ENCODE measurements around the gene MAGI3.

The MAGI3 gene

DNA sequence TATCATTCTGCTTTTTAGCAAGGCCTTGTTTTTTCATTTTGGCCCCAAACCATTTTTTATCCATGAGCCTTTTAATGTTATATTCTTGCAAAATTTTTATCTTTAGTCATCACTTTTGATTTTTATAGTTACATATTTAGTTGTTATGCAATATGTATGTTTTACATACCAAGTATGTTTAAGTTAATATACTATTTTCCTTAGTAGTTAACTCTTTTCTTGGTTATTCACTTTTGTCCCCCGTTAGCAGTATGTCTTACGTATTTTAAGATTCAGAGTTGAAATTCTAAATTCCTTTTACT is 44.5 kb downstream of the MAGI3 start:
- H3K79me1 ChIP-seq (ENCODE audit: low read depth, low read length): no peaks in the 10 kb centered on the region
- H3K36me3 ChIP-seq (replicated peaks in 1 of 2; ENCODE audit: control insufficient read depth in 2 of 2, insufficient read depth in 2 of 2, low read length in 2 of 2): no peaks in the 10 kb centered on the region
- no peak overlapping the region for H3K9ac ChIP-seq (ENCODE audit: low read depth, low read length, poor library complexity)
- no peak overlapping the region for H3K14ac ChIP-seq (ENCODE audit: low read length)
- no peak overlapping the region for H3K4me2 ChIP-seq (ENCODE audit: insufficient read depth, low read length, poor library complexity, severe bottlenecking)
- no peak overlapping the region for H3K23ac ChIP-seq (ENCODE audit: low read depth, low read length, poor library complexity)
- H3K9me3 ChIP-seq (replicated peaks in 1 of 2; ENCODE audit: control insufficient read depth in 2 of 2, insufficient read depth in 1 of 2, low read depth in 1 of 2, low read length in 2 of 2): no peaks in the 10 kb centered on the region
- H3K4me1 ChIP-seq (ENCODE audit: control insufficient read depth in 2 of 2, insufficient read depth in 1 of 2, low read depth in 1 of 2, low read length in 2 of 2): no peaks in the 10 kb centered on the region
- no peak overlapping the region for H2BK5ac ChIP-seq (ENCODE audit: low read length)
- no peak overlapping the region for H4K91ac ChIP-seq (ENCODE audit: low read depth, low read length, poor library complexity)
- no peak overlapping the region for H2AK5ac ChIP-seq (ENCODE audit: low read depth, low read length)
- no peak overlapping the region for H3K27ac ChIP-seq (replicated peaks; ENCODE audit: low read length)
- no peak overlapping the region for H3K18ac ChIP-seq (ENCODE audit: low read length)
- H3K27me3 ChIP-seq (ENCODE audit: control insufficient read depth in 3 of 3, insufficient read depth in 3 of 3, low read depth in 1 of 3, low read length in 3 of 3): no peaks in the 10 kb centered on the region
- H2AFZ ChIP-seq (ENCODE audit: low read length): no peak overlapping the region
- no peak overlapping the region for H4K8ac ChIP-seq (ENCODE audit: low read depth, low read length)
- no peak overlapping the region for H2BK120ac ChIP-seq (ENCODE audit: low read depth, low read length)
- no peak overlapping the region for H2BK15ac ChIP-seq (ENCODE audit: low read length)
- H3K4me3 ChIP-seq (ENCODE audit: low read length in 2 of 2): no peak overlapping the region
- no peak for DNase-seq (ENCODE audit: low spot score)
- no peak overlapping the region for H3K4ac ChIP-seq (ENCODE audit: low read length)
- no CpG with 5 or more reads among the region's 2 CpGs for WGBS, 2 donors (ENCODE audit: extremely low coverage in 2 of 2, insufficient read length in 2 of 2, insufficient replicate concordance in 1 of 2)
- H2BK12ac ChIP-seq (ENCODE audit: low read length): no peak overlapping the region

DNA sequence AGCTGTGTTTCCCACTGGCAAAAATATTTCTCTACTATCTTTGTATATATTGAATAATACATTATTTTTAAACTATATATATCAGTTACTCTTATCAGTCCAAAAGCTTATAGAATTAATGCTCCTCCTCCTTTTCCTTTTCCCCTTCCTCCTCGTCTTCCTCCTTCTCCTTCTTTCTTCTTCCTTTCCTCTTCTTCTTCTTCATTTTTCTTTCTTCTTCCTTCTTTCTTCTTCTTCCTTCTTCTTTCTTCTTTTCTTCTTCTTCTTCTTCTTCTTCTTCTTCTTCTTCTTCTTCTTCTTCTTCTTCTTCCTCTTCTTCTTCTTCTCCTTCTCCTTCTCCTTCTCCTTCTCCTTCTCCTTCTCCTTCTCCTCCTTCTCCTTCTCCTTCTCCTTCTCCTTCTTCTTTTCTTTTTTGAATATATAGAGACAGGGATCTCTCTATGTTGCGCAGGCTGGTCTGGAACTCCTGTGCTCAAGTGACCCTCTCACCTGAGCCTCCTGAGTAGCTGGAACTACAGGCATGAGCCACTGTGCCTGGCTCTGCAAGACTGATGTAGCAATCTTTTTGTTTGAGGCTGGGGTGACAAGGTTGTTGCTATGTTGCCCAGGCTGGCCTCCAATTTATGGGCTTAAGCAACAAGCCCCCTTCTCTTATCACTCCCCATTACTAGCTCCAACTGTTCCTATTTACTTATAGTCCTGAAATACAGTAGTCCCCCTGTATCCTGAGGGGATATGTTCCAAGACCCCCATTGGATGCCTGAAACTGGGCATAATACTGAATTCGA is 47.4 kb downstream of the MAGI3 start:
- Histone ChIP-seq H2BK5ac (ENCODE audit: low read length) (no peak overlapping the region), H3K27ac (replicated peaks; ENCODE audit: low read length) (no peak overlapping the region), H3K9me3 (replicated peaks in 1 of 2; ENCODE audit: control insufficient read depth in 2 of 2, insufficient read depth in 1 of 2, low read depth in 1 of 2, low read length in 2 of 2) (no peaks in the 10 kb centered on the region), H3K4me1 (ENCODE audit: control insufficient read depth in 2 of 2, insufficient read depth in 1 of 2, low read depth in 1 of 2, low read length in 2 of 2) (peaks cover 0 to 3% of the 10 kb centered on the region in 2 donors), H2AFZ (ENCODE audit: low read length) (no peak overlapping the region), H4K8ac (ENCODE audit: low read depth, low read length) (no peak overlapping the region), H3K4me2 (ENCODE audit: insufficient read depth, low read length, poor library complexity, severe bottlenecking) (no peak overlapping the region), H3K27me3 (ENCODE audit: control insufficient read depth in 3 of 3, insufficient read depth in 3 of 3, low read depth in 1 of 3, low read length in 3 of 3) (no peaks in the 10 kb centered on the region), H2AK5ac (ENCODE audit: low read depth, low read length) (no peak overlapping the region), H2BK12ac (ENCODE audit: low read length) (no peak overlapping the region), H3K9ac (ENCODE audit: low read depth, low read length, poor library complexity) (no peak overlapping the region), H3K79me1 (ENCODE audit: low read depth, low read length) (no peaks in the 10 kb centered on the region), H2BK120ac (ENCODE audit: low read depth, low read length) (no peak overlapping the region), H3K4ac (ENCODE audit: low read length) (no peak overlapping the region), H4K91ac (ENCODE audit: low read depth, low read length, poor library complexity) (no peak overlapping the region), H3K18ac (ENCODE audit: low read length) (no peak overlapping the region), H2BK15ac (ENCODE audit: low read length) (no peak overlapping the region), H3K23ac (ENCODE audit: low read depth, low read length, poor library complexity) (no peak overlapping the region), H3K36me3 (replicated peaks in 1 of 2; ENCODE audit: control insufficient read depth in 2 of 2, insufficient read depth in 2 of 2, low read length in 2 of 2) (peaks cover 0 to 1% of the 10 kb centered on the region in 2 donors), H3K4me3 (ENCODE audit: low read length in 2 of 2) (no peak overlapping the region), H3K14ac (ENCODE audit: low read length) (no peak overlapping the region)
- no peak for DNase-seq (ENCODE audit: low spot score)
- no CpG with 5 or more reads among the region's 3 CpGs for WGBS, 2 donors (ENCODE audit: extremely low coverage in 2 of 2, insufficient read length in 2 of 2, insufficient replicate concordance in 1 of 2)

DNA sequence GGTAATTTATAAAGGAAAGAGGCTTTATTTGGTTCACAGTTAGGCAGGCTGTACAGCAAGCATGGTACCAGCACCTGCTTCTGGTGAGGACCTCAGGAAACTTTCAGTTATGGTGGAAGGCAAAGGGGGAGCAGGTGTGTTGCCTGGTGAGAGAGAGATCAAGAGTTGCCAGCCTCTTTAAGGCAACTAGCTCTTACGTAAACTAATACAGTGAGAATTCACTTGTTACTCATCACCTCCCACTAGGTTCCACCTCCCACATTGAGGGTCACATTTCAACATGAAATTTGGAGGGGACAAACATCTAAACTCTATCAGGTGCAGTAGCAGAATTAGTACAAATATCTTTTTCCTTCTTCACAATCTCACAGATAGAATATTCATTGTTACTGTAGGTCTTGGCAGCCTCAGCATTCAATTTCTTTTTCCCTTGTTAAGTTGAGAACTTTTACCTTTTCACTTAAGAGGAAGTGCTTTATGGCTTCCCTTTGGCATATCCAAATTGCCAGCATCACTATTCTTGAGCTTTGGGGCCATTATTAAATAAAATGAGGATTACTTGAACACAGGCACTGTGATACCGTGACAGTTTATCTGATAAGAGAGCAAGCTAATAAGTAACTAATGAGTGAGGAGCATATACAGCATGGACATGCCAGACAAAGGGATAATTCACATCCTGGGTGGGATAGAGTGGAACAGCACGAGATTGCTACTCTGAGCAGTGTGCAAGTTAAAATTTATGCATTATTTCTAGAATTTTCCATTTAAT is 48.4 kb downstream of the MAGI3 start:
- H3K79me1 ChIP-seq (ENCODE audit: low read depth, low read length): no peaks in the 10 kb centered on the region
- H2BK12ac ChIP-seq (ENCODE audit: low read length): no peak overlapping the region
- no peak overlapping the region for H2AFZ ChIP-seq (ENCODE audit: low read length)
- no peak overlapping the region for H3K4me2 ChIP-seq (ENCODE audit: insufficient read depth, low read length, poor library complexity, severe bottlenecking)
- H4K91ac ChIP-seq (ENCODE audit: low read depth, low read length, poor library complexity): no peak overlapping the region
- no peak overlapping the region for H2BK5ac ChIP-seq (ENCODE audit: low read length)
- no peak overlapping the region for H3K27ac ChIP-seq (replicated peaks; ENCODE audit: low read length)
- no peak overlapping the region for H2BK15ac ChIP-seq (ENCODE audit: low read length)
- peaks cover 0 to 1% of the 10 kb centered on the region in 2 donors for H3K36me3 ChIP-seq (replicated peaks in 1 of 2; ENCODE audit: control insufficient read depth in 2 of 2, insufficient read depth in 2 of 2, low read length in 2 of 2)
- H3K4me3 ChIP-seq (ENCODE audit: low read length in 2 of 2): no peak overlapping the region
- no peak overlapping the region for H3K23ac ChIP-seq (ENCODE audit: low read depth, low read length, poor library complexity)
- H3K9ac ChIP-seq (ENCODE audit: low read depth, low read length, poor library complexity): no peak overlapping the region
- H3K9me3 ChIP-seq (replicated peaks in 1 of 2; ENCODE audit: control insufficient read depth in 2 of 2, insufficient read depth in 1 of 2, low read depth in 1 of 2, low read length in 2 of 2): no peaks in the 10 kb centered on the region
- H3K18ac ChIP-seq (ENCODE audit: low read length): peak overlapping the region; percentile 33
- H3K4me1 ChIP-seq (ENCODE audit: control insufficient read depth in 2 of 2, insufficient read depth in 1 of 2, low read depth in 1 of 2, low read length in 2 of 2): peaks cover 0 to 3% of the 10 kb centered on the region in 2 donors
- no peak overlapping the region for H4K8ac ChIP-seq (ENCODE audit: low read depth, low read length)
- no peaks in the 10 kb centered on the region for H3K27me3 ChIP-seq (ENCODE audit: control insufficient read depth in 3 of 3, insufficient read depth in 3 of 3, low read depth in 1 of 3, low read length in 3 of 3)
- H3K4ac ChIP-seq (ENCODE audit: low read length): no peak overlapping the region
- no peak overlapping the region for H3K14ac ChIP-seq (ENCODE audit: low read length)
- H2BK120ac ChIP-seq (ENCODE audit: low read depth, low read length): no peak overlapping the region
- no peak overlapping the region for H2AK5ac ChIP-seq (ENCODE audit: low read depth, low read length)
- no peak for DNase-seq (ENCODE audit: low spot score)
- no CpG with 5 or more reads among the region's 3 CpGs for WGBS, 2 donors (ENCODE audit: extremely low coverage in 2 of 2, insufficient read length in 2 of 2, insufficient replicate concordance in 1 of 2)

DNA sequence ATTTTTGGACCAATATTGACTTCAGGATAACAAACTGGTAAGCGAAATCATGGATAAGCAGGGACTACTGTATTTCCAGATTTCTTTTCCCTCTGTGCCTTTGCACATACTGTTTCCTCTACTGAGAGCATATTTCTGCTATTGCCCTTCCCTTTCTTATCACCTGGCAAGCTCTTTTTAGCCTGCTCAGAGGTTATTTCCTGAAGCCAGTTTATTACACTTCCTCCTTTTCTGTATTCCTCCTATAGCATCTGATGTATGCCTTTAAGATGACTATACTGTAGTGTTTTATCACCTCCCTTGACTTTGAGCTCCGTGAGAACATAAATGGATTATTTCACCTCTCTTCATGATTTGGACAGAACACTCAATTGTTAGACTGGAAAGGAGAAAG is 49.0 kb downstream of the MAGI3 start:
- Histone ChIP-seq H3K4me3 (ENCODE audit: low read length in 2 of 2) (no peak overlapping the region), H3K14ac (ENCODE audit: low read length) (no peak overlapping the region), H3K9me3 (replicated peaks in 1 of 2; ENCODE audit: control insufficient read depth in 2 of 2, insufficient read depth in 1 of 2, low read depth in 1 of 2, low read length in 2 of 2) (peaks cover 2 to 6% of the 10 kb centered on the region in 2 donors), H2BK5ac (ENCODE audit: low read length) (no peak overlapping the region), H3K4me1 (ENCODE audit: control insufficient read depth in 2 of 2, insufficient read depth in 1 of 2, low read depth in 1 of 2, low read length in 2 of 2) (peaks cover 0 to 3% of the 10 kb centered on the region in 2 donors), H3K27me3 (ENCODE audit: control insufficient read depth in 3 of 3, insufficient read depth in 3 of 3, low read depth in 1 of 3, low read length in 3 of 3) (no peaks in the 10 kb centered on the region), H3K18ac (ENCODE audit: low read length) (no peak overlapping the region), H3K4me2 (ENCODE audit: insufficient read depth, low read length, poor library complexity, severe bottlenecking) (no peak overlapping the region), H2AK5ac (ENCODE audit: low read depth, low read length) (no peak overlapping the region), H4K8ac (ENCODE audit: low read depth, low read length) (no peak overlapping the region), H2AFZ (ENCODE audit: low read length) (no peak overlapping the region), H3K79me1 (ENCODE audit: low read depth, low read length) (no peaks in the 10 kb centered on the region), H2BK15ac (ENCODE audit: low read length) (no peak overlapping the region), H3K9ac (ENCODE audit: low read depth, low read length, poor library complexity) (no peak overlapping the region), H2BK120ac (ENCODE audit: low read depth, low read length) (no peak overlapping the region), H3K4ac (ENCODE audit: low read length) (no peak overlapping the region), H2BK12ac (ENCODE audit: low read length) (no peak overlapping the region), H3K27ac (replicated peaks; ENCODE audit: low read length) (no peak overlapping the region), H3K23ac (ENCODE audit: low read depth, low read length, poor library complexity) (no peak overlapping the region), H3K36me3 (replicated peaks in 1 of 2; ENCODE audit: control insufficient read depth in 2 of 2, insufficient read depth in 2 of 2, low read length in 2 of 2) (peaks cover 0 to 1% of the 10 kb centered on the region in 2 donors), H4K91ac (ENCODE audit: low read depth, low read length, poor library complexity) (no peak overlapping the region)
- no peak for DNase-seq (ENCODE audit: low spot score)
- no CpG with 5 or more reads among the region's 2 CpGs for WGBS, 2 donors (ENCODE audit: extremely low coverage in 2 of 2, insufficient read length in 2 of 2, insufficient replicate concordance in 1 of 2)
